IMR-90 (cell line): ENCODE measurements around the gene METTL17. TPM values are rescaled to one million over a fixed set of nuclear protein-coding genes. Genes with fewer than 3 reads are reported as not detected.
"Not testable (repeated sequence)": the region's sequence is repeated elsewhere in the genome, so short reads cannot be mapped to it uniquely, and the experiment has no call there.

ENCODE experiments used
- ATAC-seq: fragments of 200-7000 bp; cut with Tn5 transposase; 2 replicates; pipeline ENCODE4 v1.9.1; 2020; ENCODE audit warnings: low read depth, mild to moderate bottlenecking, moderate library complexity
- BruUV-seq: library from RNA; stranded (reverse); fragments of 400-500 nt; replicated peaks from 2 replicates; lab custom pipeline; 2021; lab: Mats Ljungman, UMichigan
- CTCF ChIA-PET: fragments of 300-600 bp; formaldehyde crosslinking; extraction: SDS; loops from one replicate; lab custom pipeline; 2021; ENCODE audit warnings: antibody characterized with exemption; lab: Yijun Ruan, JAX
- POLR2A ChIA-PET: fragments of 300-600 bp; sonication (Branson Sonifier 250); formaldehyde crosslinking; loops from one replicate; lab custom pipeline; 2022; ENCODE audit warnings: antibody characterized with exemption; ENCODE audit not compliant: unreplicated experiment; lab: Charles Lee
- DNase-seq: peaks from one replicate; pipeline ENCODE4 v3.0.0; 2013
- H2AFZ ChIP-seq: replicated peaks from 2 replicates; pipeline ENCODE3; 2013; ENCODE audit warnings: low read length, mild to moderate bottlenecking; ENCODE audit not compliant: poor library complexity
- H2AK5ac ChIP-seq: 2 replicates; pipeline ENCODE4 v1.6.1; 2013; ENCODE audit warnings: low read depth, low read length, inconsistent platforms
- H2AK9ac ChIP-seq: replicated peaks from 2 replicates; pipeline ENCODE3; 2013; ENCODE audit warnings: mild to moderate bottlenecking, low read depth, low read length, moderate library complexity; ENCODE audit not compliant: poor library complexity
- H2BK120ac ChIP-seq: 2 replicates; pipeline ENCODE4 v1.6.1; 2013; ENCODE audit warnings: low read depth, low read length, inconsistent platforms
- H2BK15ac ChIP-seq: 3 replicates; pipeline ENCODE4 v1.6.1; 2013; ENCODE audit warnings: low read depth, low read length, inconsistent platforms
- H2BK20ac ChIP-seq: 2 replicates; pipeline ENCODE4 v1.6.1; 2013; ENCODE audit warnings: low read depth, mild to moderate bottlenecking, inconsistent platforms, low read length, moderate library complexity
- H2BK5ac ChIP-seq: 2 replicates; pipeline ENCODE4 v1.6.1; 2013; ENCODE audit warnings: mild to moderate bottlenecking, low read depth, low read length, inconsistent platforms; ENCODE audit not compliant: poor library complexity, severe bottlenecking
- H3K14ac ChIP-seq: replicated peaks from 2 replicates; pipeline ENCODE4 v1.6.1; 2013; ENCODE audit warnings: low read depth, low read length, inconsistent platforms
- H3K18ac ChIP-seq: 2 replicates; pipeline ENCODE4 v1.6.1; 2013; ENCODE audit warnings: low read depth, low read length, control low read depth
- H3K23ac ChIP-seq: 2 replicates; pipeline ENCODE4 v1.6.1; 2013; ENCODE audit warnings: low read depth, low read length, inconsistent platforms
- H3K27ac ChIP-seq: 2 replicates; pipeline ENCODE4 v1.5.1; 2013; ENCODE audit warnings: mild to moderate bottlenecking, control low read depth, low read length; ENCODE audit not compliant: insufficient read depth
- H3K27me3 ChIP-seq: 2 replicates; pipeline ENCODE4 v1.6.1; 2013; ENCODE audit warnings: low read length; ENCODE audit not compliant: control insufficient read depth, insufficient read depth
- H3K36me3 ChIP-seq: 2 replicates; pipeline ENCODE4 v1.6.1; 2013; ENCODE audit warnings: low read length, mixed read lengths; ENCODE audit not compliant: control insufficient read depth, insufficient read depth
- H3K4ac ChIP-seq: 2 replicates; pipeline ENCODE4 v1.6.1; 2013; ENCODE audit warnings: low read depth, low read length, inconsistent platforms
- H3K4me1 ChIP-seq: 2 replicates; pipeline ENCODE4 v1.6.1; 2013; ENCODE audit warnings: low read length, mixed read lengths; ENCODE audit not compliant: control insufficient read depth, insufficient read depth
- H3K4me2 ChIP-seq: 2 replicates; pipeline ENCODE4 v1.6.1; 2013; ENCODE audit warnings: low read depth, mild to moderate bottlenecking, control low read depth, low read length, moderate library complexity
- H3K4me3 ChIP-seq: 2 replicates; pipeline ENCODE4 v1.5.1; 2013; ENCODE audit warnings: low read depth, mild to moderate bottlenecking, control low read depth, low read length, moderate library complexity; ENCODE audit not compliant: insufficient read depth
- H3K56ac ChIP-seq: 2 replicates; pipeline ENCODE4 v1.6.1; 2013; ENCODE audit warnings: low read length, inconsistent platforms; ENCODE audit not compliant: insufficient read depth; ENCODE audit errors: extremely low read depth
- H3K79me1 ChIP-seq, 2 experiments: 2 replicates each; pipeline ENCODE4 v1.6.1; 2013; ENCODE audit warnings: low read length in 2 of 2, inconsistent platforms in 1 of 2, low read depth in 1 of 2
- H3K9ac ChIP-seq: 2 replicates; pipeline ENCODE4 v1.6.1; 2013; ENCODE audit warnings: low read depth, low read length, control low read depth
- H3K9me1 ChIP-seq: 2 replicates; pipeline ENCODE4 v1.6.1; 2013; ENCODE audit warnings: low read length, inconsistent platforms; ENCODE audit not compliant: insufficient read depth
- H3K9me3 ChIP-seq: 2 replicates; pipeline ENCODE4 v1.6.1; 2013; ENCODE audit warnings: low read length; ENCODE audit not compliant: control insufficient read depth, insufficient read depth
- H4K20me1 ChIP-seq: 2 replicates; pipeline ENCODE4 v1.6.1; 2013; ENCODE audit warnings: low read length, inconsistent platforms; ENCODE audit not compliant: insufficient read depth
- H4K5ac ChIP-seq: 2 replicates; pipeline ENCODE4 v1.6.1; 2013; ENCODE audit warnings: mild to moderate bottlenecking, low read depth, low read length, control low read depth
- H4K8ac ChIP-seq, 2 experiments: 2 replicates each; pipeline ENCODE4 v1.6.1; 2013; ENCODE audit warnings: low read depth in 2 of 2, low read length in 2 of 2, control low read depth in 1 of 2, inconsistent platforms in 1 of 2
- H4K91ac ChIP-seq: 2 replicates; pipeline ENCODE4 v1.6.1; 2013; ENCODE audit warnings: low read depth, low read length, inconsistent platforms; ENCODE audit not compliant: insufficient read depth
- WGBS, 2 experiments: methylation state at CpG; one replicate each; pipeline versions ENCODE4 v1.1.5 to v1.1.7; 2013; ENCODE audit warnings: missing lambda C conversion rate in 2 of 2; ENCODE audit not compliant: insufficient read length in 1 of 2; ENCODE audit errors: extremely low coverage in 2 of 2; 5-methylcytosine and 5-hydroxymethylcytosine counted together
- dilution Hi-C: fragments of 300-500 bp; cut with HindIII; formaldehyde crosslinking; loops from one replicate; pipeline ENCODE4 v1.14.3; 2018; ENCODE audit warnings: low sequenced_read_pairs; ENCODE audit not compliant: unreplicated experiment
- in situ Hi-C: fragments of 300-500 bp; cut with MboI; formaldehyde crosslinking; loops from 3 replicates; pipeline ENCODE4 v1.14.3; 2019; ENCODE audit warnings: low sequenced_read_pairs, inconsistent platforms, mixed read lengths
- intact Hi-C: fragments of 100-400 bp; cut with micrococcal nuclease; formaldehyde crosslinking; loops from 2 replicates; pipeline ENCODE4 v1.10.0; 2022
- polyA plus RNA-seq, 3 experiments: library from polyadenylated mRNA; depleted of rRNA; stranded (reverse); fragments of >200 nt; gene quantifications; 2 replicates each; pipeline ENCODE4 v1.2.3, GENCODE V29; 2012; ENCODE audit warnings: low replicate concordance in 1 of 3
- total RNA-seq: library from RNA; depleted of rRNA; stranded (reverse); fragments of >200 nt; gene quantifications from 2 replicates; pipeline ENCODE4 v1.2.3, GENCODE V29; 2012

The METTL17 gene
- total and polyA plus RNA-seq, 2 of the 4 experiments (the other 2 are of a cell fraction) = 32.8 to 69.7 TPM

DNA sequence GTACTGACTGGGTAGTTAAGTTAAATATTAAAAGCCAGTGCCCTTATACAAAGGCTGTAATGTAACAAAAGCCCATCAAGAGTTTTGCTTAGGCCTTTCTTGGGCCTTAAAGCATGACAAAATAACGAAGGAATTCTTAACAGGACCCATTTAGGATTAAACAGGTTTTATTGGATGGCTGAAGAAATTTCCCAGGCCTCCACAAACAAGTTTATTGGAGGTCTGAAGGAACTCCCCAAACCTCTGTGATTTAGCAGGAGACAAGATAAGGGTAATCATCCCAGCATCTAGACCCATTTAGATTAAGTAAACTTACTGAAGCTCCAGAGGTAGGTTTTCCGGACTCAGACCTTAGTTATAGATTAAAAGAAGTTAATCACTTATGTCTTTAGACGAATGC, 19.9 kb downstream of the METTL17 start:
- H2AK5ac ChIP-seq, BruUV-seq, DNase-seq, H2AK9ac ChIP-seq, H3K4me3 ChIP-seq, H2BK15ac ChIP-seq, H3K18ac ChIP-seq, H3K4ac ChIP-seq, H4K5ac ChIP-seq, POLR2A ChIA-PET, H3K14ac ChIP-seq, intact Hi-C loops, H2BK120ac ChIP-seq, CTCF ChIA-PET, H3K9me1 ChIP-seq, H3K9me3 ChIP-seq, H3K4me2 ChIP-seq, H3K56ac ChIP-seq, H3K23ac ChIP-seq, H2AFZ ChIP-seq, H3K9ac ChIP-seq, dilution Hi-C loops, H4K20me1 ChIP-seq, ATAC-seq, H4K91ac ChIP-seq, H2BK5ac ChIP-seq, H3K36me3 ChIP-seq, H4K8ac ChIP-seq, in situ Hi-C loops, H3K27ac ChIP-seq, H3K79me1 ChIP-seq, H3K4me1 ChIP-seq, H2BK20ac ChIP-seq: not testable (repeated sequence)
- peaks cover 18% of the 10 kb centered on the region for H3K27me3 ChIP-seq
- WGBS, 2 experiments = no CpG with 5 or more reads among the region's 3 CpGs
